ENCODE results near the gene LCN12. TPM values are rescaled to one million over a fixed set of nuclear protein-coding genes. Genes with fewer than 3 reads are reported as not detected.
A peak's percentile ranks its signal among the peaks of the same experiment; 100 is the strongest.

LCN12 gene
- total and polyA plus RNA-seq, 2 donors (not counting 1 experiment from before 2014, with no cell fraction given) = 0.17 TPM; not detected in 1

GRCh38 chr9:136926154-136926704 lies 25.8 kb upstream of the LCN12 start:
- H3K4me3 ChIP-seq (replicated peaks in 1 of 4; ENCODE audit: control extremely low read depth in 1 of 4, insufficient read depth in 1 of 4, low read depth in 3 of 4, low read length in 4 of 4) = no peak overlapping the region
- no peaks in the 10 kb centered on the region for H3K79me2 ChIP-seq (ENCODE audit: control insufficient read depth, insufficient read depth, low read length)
- no peaks in the 10 kb centered on the region for H4K20me1 ChIP-seq (ENCODE audit: control insufficient read depth, extremely low read depth, insufficient read depth, low read length)
- no peaks in the 10 kb centered on the region for H3K9me3 ChIP-seq (ENCODE audit: control insufficient read depth, insufficient read depth, low read depth, low read length)
- peaks cover 6% of the 10 kb centered on the region for H3K4me1 ChIP-seq (ENCODE audit: control insufficient read depth, extremely low read depth, insufficient read depth, low read length)
- H3K4me2 ChIP-seq (ENCODE audit: extremely low read depth, insufficient read depth, low read length) = no peak overlapping the region
- no peaks in the 10 kb centered on the region for H3K27me3 ChIP-seq (ENCODE audit: control insufficient read depth, insufficient read depth, low read length)
- H3K36me3 ChIP-seq (ENCODE audit: control insufficient read depth, insufficient read depth, low read length) = peaks cover 11% of the 10 kb centered on the region
- no peak overlapping the region for H2AFZ ChIP-seq (ENCODE audit: low read length)
- no peak overlapping the region for H3K9ac ChIP-seq (ENCODE audit: insufficient read depth, low read length)
- H3K27ac ChIP-seq (ENCODE audit: insufficient read depth, low read length) = no peak overlapping the region
- no peak for DNase-seq (ENCODE audit: low read depth in 2 of 2)
- TF ChIP-seq EZH2 (IDR thresholded peaks at IDR 0.05; ENCODE audit: low read length, missing control alignments) = no peak
- peak in 1 of 2 donors; percentile 13 for TF ChIP-seq CTCF (conservative IDR thresholded peaks at IDR 0.05 in 1 of 2, IDR thresholded peaks at IDR 0.05 in 1 of 2; ENCODE audit: low read depth in 1 of 2, low read length in 2 of 2)

- Histone ChIP-seq H3K36me3 (ENCODE audit: control insufficient read depth, insufficient read depth, low read length) (peaks cover 11% of the 10 kb centered on the region), H3K79me2 (ENCODE audit: control insufficient read depth, insufficient read depth, low read length) (no peaks in the 10 kb centered on the region), H3K4me2 (ENCODE audit: extremely low read depth, insufficient read depth, low read length) (no peak overlapping the region), H3K9me3 (ENCODE audit: control insufficient read depth, insufficient read depth, low read depth, low read length) (no peaks in the 10 kb centered on the region), H3K9ac (ENCODE audit: insufficient read depth, low read length) (no peak overlapping the region), H2AFZ (ENCODE audit: low read length) (no peak overlapping the region), H3K27ac (ENCODE audit: insufficient read depth, low read length) (no peak overlapping the region), H3K4me1 (ENCODE audit: control insufficient read depth, extremely low read depth, insufficient read depth, low read length) (peaks cover 6% of the 10 kb centered on the region), H3K27me3 (ENCODE audit: control insufficient read depth, insufficient read depth, low read length) (no peaks in the 10 kb centered on the region), H4K20me1 (ENCODE audit: control insufficient read depth, extremely low read depth, insufficient read depth, low read length) (no peaks in the 10 kb centered on the region), H3K4me3 (replicated peaks in 1 of 4; ENCODE audit: control extremely low read depth in 1 of 4, insufficient read depth in 1 of 4, low read depth in 3 of 4, low read length in 4 of 4) (no peak overlapping the region)
- no peak for DNase-seq (ENCODE audit: low read depth in 2 of 2)
- TF ChIP-seq EZH2 (IDR thresholded peaks at IDR 0.05; ENCODE audit: low read length, missing control alignments) = no peak
- no peak for TF ChIP-seq CTCF (conservative IDR thresholded peaks at IDR 0.05 in 1 of 2, IDR thresholded peaks at IDR 0.05 in 1 of 2; ENCODE audit: low read depth in 1 of 2, low read length in 2 of 2)
Observed at GRCh38 chr9:136926749-136927148, 25.3 kb upstream of the LCN12 start.

GRCh38 chr9:136927343-136928271 lies 24.5 kb upstream of the LCN12 start:
- TF ChIP-seq CTCF (conservative IDR thresholded peaks at IDR 0.05 in 1 of 2, IDR thresholded peaks at IDR 0.05 in 1 of 2; ENCODE audit: low read depth in 1 of 2, low read length in 2 of 2) = no peak
- no peak for TF ChIP-seq EZH2 (IDR thresholded peaks at IDR 0.05; ENCODE audit: low read length, missing control alignments)
- no peaks in the 10 kb centered on the region for H3K27me3 ChIP-seq (ENCODE audit: control insufficient read depth, insufficient read depth, low read length)
- H3K4me2 ChIP-seq (ENCODE audit: extremely low read depth, insufficient read depth, low read length) = no peak overlapping the region
- peaks cover 6% of the 10 kb centered on the region for H3K4me1 ChIP-seq (ENCODE audit: control insufficient read depth, extremely low read depth, insufficient read depth, low read length)
- no peaks in the 10 kb centered on the region for H3K79me2 ChIP-seq (ENCODE audit: control insufficient read depth, insufficient read depth, low read length)
- no peak overlapping the region for H3K4me3 ChIP-seq (replicated peaks in 1 of 4; ENCODE audit: control extremely low read depth in 1 of 4, insufficient read depth in 1 of 4, low read depth in 3 of 4, low read length in 4 of 4)
- H2AFZ ChIP-seq (ENCODE audit: low read length) = no peak overlapping the region
- peak in 1 of 2 donors; percentile 33 for DNase-seq (ENCODE audit: low read depth in 2 of 2)
- no peak overlapping the region for H3K9ac ChIP-seq (ENCODE audit: insufficient read depth, low read length)
- no peaks in the 10 kb centered on the region for H4K20me1 ChIP-seq (ENCODE audit: control insufficient read depth, extremely low read depth, insufficient read depth, low read length)
- peak overlapping the region; percentile 13 for H3K27ac ChIP-seq (ENCODE audit: insufficient read depth, low read length)
- H3K36me3 ChIP-seq (ENCODE audit: control insufficient read depth, insufficient read depth, low read length) = peaks cover 11% of the 10 kb centered on the region
- no peaks in the 10 kb centered on the region for H3K9me3 ChIP-seq (ENCODE audit: control insufficient read depth, insufficient read depth, low read depth, low read length)
